Measurements from ENCODE around the gene OR2C1.

DNA sequence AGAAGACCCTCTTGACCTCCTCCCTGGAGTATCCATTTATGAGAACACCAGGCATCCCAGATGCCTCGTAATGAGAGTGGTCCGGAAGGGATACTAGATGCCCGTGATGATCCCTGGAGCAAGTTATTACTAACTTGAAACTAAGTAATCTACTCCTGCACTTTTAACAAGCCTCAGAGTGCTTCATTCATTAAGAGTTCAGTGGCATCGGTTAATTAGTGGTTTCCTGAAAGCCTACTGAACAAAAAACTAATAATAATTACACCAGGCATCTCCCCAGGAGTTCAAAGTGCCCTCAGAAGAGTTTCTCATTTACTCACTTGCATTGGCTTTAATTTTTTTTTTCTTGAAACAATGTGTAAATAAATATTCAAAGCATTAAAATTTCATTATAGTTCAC, 28.2 kb upstream of the OR2C1 start:
- TF ChIP-seq MXI1 (conservative IDR thresholded peaks at IDR 0.05; ENCODE audit: poor library complexity, severe bottlenecking) (no peak), EP300 (conservative IDR thresholded peaks at IDR 0.05; ENCODE audit: poor library complexity, severe bottlenecking) (no peak), RAD21 (conservative IDR thresholded peaks at IDR 0.05) (no peak), POLR2AphosphoS5 (IDR thresholded peaks at IDR 0.05) (no peak), TAF1 (IDR thresholded peaks at IDR 0.05; ENCODE audit: low read depth) (no peak)
- TF ChIP-seq, protein P1, sequence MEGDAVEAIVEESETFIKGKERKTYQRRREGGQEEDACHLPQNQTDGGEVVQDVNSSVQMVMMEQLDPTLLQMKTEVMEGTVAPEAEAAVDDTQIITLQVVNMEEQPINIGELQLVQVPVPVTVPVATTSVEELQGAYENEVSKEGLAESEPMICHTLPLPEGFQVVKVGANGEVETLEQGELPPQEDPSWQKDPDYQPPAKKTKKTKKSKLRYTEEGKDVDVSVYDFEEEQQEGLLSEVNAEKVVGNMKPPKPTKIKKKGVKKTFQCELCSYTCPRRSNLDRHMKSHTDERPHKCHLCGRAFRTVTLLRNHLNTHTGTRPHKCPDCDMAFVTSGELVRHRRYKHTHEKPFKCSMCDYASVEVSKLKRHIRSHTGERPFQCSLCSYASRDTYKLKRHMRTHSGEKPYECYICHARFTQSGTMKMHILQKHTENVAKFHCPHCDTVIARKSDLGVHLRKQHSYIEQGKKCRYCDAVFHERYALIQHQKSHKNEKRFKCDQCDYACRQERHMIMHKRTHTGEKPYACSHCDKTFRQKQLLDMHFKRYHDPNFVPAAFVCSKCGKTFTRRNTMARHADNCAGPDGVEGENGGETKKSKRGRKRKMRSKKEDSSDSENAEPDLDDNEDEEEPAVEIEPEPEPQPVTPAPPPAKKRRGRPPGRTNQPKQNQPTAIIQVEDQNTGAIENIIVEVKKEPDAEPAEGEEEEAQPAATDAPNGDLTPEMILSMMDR (IDR thresholded peaks at IDR 0.05; ENCODE audit: poor library complexity, severe bottlenecking), result no peak
- TF ChIP-seq, protein P2, sequence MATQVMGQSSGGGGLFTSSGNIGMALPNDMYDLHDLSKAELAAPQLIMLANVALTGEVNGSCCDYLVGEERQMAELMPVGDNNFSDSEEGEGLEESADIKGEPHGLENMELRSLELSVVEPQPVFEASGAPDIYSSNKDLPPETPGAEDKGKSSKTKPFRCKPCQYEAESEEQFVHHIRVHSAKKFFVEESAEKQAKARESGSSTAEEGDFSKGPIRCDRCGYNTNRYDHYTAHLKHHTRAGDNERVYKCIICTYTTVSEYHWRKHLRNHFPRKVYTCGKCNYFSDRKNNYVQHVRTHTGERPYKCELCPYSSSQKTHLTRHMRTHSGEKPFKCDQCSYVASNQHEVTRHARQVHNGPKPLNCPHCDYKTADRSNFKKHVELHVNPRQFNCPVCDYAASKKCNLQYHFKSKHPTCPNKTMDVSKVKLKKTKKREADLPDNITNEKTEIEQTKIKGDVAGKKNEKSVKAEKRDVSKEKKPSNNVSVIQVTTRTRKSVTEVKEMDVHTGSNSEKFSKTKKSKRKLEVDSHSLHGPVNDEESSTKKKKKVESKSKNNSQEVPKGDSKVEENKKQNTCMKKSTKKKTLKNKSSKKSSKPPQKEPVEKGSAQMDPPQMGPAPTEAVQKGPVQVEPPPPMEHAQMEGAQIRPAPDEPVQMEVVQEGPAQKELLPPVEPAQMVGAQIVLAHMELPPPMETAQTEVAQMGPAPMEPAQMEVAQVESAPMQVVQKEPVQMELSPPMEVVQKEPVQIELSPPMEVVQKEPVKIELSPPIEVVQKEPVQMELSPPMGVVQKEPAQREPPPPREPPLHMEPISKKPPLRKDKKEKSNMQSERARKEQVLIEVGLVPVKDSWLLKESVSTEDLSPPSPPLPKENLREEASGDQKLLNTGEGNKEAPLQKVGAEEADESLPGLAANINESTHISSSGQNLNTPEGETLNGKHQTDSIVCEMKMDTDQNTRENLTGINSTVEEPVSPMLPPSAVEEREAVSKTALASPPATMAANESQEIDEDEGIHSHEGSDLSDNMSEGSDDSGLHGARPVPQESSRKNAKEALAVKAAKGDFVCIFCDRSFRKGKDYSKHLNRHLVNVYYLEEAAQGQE (IDR thresholded peaks at IDR 0.05; ENCODE audit: borderline replicate concordance), result no peak
